EL (cell line): ENCODE measurements around the gene ADCY7.

Source experiments
- DNase-seq: peaks from one replicate; pipeline ENCODE4 v3.0.0-alpha.2; 2016

Gene ADCY7

DNA sequence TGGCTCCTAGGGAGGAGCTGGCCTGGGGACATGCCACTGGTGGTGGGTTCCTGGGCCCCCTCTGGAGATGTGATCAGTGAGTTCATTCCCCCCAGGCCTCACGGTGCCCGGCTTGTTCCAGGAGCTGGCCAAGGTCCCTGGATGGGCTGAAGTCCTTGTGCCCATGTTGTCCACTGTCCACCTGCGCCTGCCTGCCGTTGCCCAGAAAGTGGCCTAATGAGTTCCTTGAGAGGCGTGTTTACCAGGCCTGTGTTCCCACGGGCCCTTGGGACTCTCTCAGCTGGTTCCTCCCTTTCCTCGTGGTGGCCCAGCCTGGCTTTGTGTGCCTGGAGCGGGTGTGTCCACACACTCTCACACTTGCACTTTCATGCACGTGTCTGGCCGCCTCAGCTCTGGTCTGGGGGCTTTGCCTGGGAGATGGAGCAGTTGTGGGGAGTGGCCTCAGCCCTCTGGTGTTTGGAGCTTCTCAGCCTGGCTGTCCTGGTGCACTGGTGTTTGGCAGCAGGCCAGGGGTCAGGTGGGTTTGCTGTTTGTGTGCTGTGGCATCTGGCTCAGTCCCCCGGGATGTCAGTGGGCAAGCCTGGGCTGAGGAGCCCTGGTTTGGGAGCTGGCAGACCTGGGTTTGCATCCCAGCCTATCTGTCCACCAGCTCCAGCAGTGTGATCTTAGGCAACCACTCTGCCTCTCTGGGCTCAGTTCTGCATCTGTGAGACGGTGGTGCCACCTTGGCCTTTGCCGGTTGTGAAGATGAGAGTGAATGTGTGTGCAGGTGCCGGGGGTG, 18.0 kb downstream of the ADCY7 start:
- no peak for DNase-seq

DNA sequence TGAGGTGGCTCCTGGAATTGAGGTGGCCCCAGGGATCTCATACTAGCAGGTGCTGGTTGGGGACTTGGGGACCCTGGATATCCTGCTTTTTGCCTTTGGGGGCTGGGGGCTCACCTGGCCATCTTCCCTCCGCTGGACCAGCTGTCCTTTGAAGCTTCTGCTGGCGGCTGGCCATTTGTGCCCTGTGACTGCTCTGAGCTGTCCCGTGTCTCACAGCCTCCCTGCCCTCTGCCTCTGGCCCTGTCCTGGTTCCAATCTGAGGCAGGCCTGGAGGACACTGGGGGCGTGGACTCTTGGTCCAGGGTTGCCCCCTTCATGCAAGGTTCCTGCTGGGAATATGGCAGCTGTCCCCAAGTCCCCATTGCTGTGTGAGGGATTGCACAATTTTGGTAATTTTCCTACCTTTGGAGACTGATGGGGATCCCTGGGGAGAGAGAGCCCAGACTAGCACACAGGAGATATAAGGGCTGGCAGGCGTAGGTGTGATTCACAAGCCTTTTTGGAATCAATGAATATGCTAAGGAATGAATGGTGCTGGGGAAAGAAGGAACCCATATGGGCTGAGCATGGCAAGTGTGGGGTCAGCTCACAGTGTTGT, 19.2 kb downstream of the ADCY7 start:
- DNase-seq: no peak

DNA sequence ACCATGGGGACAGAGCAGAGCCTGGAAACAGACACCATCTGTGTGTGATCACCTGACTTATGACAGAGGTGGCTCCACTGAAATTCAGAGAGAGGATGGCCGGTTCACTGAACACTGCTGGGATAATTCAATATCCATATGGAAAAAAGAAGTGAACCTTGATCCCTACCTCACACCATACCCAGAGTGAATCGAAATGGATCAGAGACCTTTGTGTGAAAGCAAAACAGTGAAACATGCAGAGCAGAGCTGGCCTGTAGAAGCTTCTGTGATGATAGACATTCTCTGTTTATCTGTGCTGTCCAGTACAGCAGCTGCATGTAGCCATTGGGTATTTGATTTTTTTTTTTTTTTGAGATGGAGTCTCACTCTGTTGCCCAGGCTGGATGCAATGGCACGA, 20.3 kb downstream of the ADCY7 start:
- no peak for DNase-seq

DNA sequence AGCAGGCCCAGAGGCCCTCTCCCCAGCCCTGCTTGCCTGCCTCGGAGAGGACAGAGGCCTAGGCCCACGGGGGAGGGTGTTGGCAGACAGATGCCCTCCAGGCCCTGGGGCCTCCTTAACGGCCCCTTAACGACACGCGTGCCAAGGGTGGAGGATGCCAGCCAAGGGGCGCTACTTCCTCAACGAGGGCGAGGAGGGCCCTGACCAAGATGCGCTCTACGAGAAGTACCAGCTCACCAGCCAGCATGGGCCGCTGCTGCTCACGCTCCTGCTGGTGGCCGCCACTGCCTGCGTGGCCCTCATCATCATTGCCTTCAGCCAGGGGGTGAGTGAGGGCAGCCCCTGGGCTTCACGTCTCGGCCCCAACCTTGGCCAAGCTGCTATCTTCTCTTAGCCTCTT, 21.7 kb downstream of the ADCY7 start:
- DNase-seq: no peak

DNA sequence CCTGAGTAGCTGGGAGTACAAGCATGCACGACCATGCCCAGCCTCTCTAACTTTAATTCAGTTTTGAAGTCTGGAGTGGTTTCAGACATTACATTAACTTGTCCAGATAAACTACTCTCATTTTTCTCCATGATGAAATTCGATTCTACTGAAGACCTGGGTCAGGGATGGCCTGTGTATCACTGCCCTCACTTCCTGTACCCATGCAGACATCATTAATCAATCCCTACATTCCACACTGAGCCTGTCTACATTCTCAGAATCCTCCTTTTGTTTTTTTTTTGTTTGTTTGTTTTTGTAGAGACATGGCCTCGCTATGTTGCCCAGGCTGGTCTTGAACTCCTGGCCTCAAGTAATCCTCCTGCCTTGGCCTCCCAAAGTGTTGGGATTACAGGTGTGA, 22.6 kb downstream of the ADCY7 start:
- no peak for DNase-seq

DNA sequence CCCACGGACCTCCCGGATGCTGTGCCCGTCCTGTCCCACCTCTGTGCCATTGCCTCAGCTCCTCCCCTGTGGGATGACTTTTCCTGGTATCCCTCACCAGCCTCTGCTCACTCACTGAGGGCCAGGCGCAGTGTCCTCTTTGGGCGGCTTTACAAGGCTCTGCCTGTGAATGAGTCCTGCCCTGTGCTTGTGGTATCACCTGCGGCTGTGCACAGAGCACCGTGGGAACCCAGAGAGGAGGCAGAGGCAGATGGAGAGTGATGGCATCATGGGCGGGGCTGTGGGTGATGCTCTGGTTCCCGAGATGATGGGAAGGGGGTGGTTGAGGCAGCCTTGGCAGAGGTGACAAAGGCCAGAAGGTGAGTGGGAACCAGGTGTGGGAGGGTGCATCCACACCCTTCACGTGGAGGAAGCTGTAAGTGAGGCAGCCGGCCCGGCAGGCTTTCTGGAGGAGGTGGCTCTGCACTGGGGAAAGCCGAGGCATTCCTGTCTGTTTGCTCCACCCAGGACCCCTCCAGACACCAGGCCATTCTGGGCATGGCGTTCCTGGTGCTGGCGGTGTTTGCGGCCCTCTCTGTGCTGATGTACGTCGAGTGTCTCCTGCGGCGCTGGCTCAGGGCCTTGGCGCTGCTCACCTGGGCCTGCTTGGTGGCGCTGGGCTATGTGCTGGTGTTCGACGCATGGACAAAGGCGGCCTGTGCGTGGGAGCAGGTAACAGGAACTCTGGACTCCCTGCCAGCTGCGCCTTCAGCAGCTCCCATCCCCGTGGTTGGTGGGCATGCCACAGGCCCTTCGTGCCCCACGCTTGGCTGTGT, 23.8 kb downstream of the ADCY7 start:
- no peak for DNase-seq

DNA sequence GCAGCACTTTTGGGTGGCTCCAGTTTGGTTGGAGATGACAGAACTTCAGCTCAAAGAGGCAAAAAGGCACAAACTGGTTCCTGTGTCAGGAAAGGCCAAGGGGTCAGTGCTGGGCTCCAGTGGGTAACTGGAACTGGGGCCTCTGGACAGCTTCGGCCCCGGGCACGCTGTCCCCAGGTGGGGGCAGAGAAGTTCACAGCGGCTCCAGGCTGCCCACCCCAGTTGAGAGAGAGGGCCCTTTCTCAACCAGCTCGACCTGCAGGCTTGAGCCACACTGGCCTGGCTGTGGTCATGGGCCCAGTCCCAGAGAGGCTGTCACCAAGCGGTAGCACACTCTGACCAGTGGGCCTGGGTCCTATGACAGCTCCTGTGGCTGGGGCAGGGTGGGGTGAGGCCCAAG, 24.5 kb downstream of the ADCY7 start:
- DNase-seq: no peak

DNA sequence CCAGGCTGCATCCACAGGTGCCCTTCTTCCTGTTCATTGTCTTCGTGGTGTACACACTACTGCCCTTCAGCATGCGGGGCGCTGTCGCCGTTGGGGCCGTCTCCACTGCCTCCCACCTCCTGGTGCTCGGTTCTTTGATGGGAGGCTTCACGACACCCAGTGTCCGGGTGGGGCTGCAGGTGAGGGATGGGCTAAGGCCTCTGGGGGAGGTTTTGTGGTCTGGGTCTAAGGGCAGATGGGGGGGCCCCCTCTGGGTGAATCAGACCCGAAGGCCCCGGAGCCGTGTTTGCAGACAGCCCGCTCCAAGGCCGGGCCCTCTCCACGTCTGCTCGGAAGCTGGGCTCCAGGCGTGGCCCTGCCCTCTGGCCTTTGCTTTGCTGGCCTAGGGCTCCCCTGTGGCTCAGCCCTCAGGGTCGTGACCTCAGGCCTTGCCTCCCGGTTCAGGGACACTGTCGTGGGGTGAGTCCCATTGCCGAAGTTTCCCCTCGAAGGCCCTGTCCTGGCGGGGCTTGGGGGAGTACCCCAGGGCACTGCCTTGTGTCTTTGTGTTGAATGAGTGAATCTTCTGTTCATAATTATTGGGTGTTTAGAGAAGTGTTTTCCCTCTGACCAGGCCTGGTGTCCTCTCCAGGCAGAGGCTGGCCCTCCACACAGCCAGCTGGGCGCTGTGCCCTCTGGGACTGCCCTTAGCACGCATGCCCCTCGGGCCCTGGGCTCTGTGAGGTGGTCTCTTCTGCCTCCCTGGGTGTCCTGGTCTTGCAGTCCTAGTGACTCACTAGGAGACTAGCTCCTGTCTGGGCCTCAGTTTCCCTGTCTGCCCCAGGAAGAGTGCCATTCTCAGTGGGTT, 25.6 kb downstream of the ADCY7 start:
- no peak for DNase-seq

DNA sequence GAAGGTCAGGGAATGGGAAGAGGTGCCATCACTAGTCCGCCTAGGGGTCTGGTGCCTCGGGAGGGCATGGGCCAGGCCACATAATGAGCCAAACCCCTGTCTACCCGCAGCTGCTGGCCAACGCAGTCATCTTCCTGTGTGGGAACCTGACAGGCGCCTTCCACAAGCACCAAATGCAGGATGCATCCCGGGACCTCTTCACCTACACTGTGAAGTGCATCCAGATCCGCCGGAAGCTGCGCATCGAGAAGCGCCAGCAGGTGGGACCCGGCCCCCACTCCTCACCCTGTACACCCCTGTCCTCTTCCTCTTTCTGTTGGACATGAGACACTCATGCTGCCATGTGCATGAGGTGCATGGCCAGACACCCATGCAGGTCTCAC, 26.2 kb downstream of the ADCY7 start:
- DNase-seq: no peak

DNA sequence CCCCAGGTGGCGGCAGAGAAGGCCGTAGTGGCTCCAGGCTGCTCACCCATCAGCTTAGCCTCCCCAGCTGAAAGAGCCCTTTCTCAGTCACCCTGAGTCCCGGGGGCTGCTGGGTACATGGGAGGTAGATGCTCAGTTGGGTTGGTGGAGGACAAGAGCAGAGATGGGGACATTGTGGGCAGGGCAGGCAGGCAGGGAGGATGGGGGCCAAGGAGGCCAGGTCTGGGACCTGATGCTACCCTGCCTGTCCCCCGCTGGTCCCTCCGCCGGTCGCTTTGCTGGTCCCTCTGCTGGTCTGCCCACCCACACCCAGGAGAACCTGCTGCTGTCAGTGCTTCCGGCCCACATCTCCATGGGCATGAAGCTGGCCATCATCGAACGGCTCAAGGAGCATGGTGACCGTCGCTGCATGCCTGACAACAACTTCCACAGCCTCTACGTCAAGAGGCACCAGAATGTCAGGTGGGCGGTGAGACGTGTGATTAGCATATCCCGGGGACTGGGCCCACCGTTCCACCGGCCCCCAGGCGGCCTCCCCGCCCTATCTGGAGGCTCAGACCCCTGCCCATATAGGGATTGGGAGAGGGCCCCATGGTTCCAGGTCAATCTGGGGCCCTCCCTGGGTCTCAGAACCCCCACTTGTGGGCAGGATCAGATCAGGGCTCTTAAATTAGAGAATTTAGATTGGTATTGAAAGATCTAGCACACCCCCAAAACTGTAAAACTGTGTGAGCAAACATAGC, 26.9 kb downstream of the ADCY7 start:
- no peak for DNase-seq

DNA sequence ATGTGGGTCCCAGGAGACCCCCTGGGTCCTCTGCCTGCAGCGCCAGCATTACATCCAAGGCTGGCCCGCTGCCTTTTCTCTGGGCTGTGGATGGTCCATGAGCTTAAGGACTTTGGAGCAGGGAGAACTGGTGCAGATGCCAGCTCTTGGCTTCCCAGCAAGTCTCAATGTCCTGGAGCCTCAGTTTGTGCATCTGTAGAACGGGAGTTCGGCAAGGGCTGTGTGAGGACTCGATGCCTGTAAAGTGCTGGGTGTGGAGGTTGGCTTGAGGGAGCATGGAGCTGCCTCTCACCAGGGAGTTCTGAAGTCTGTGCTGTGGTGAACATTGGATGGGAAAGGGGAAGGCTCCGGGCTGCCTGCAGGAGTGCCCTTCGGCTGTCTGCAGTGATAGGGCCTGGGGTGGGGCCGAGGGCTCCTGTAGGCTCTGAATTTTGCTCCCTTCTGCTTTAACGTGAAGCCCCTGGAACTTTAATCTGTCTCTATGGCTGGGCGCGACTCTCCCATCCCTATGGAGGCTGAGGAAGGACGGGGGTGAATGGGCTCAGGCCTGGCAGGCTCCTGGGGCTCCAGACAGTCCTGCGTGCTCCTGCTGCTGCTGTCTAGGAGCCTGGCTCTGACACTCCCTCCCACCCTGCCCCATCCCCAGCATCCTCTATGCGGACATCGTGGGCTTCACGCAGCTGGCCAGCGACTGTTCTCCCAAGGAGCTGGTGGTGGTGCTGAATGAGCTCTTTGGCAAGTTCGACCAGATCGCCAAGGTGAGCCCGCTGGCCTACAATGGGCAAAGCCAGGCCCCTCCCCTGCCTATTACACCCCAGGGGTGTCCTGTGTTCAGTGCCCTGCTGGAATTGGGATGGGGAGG, 27.9 kb downstream of the ADCY7 start:
- DNase-seq: no peak

DNA sequence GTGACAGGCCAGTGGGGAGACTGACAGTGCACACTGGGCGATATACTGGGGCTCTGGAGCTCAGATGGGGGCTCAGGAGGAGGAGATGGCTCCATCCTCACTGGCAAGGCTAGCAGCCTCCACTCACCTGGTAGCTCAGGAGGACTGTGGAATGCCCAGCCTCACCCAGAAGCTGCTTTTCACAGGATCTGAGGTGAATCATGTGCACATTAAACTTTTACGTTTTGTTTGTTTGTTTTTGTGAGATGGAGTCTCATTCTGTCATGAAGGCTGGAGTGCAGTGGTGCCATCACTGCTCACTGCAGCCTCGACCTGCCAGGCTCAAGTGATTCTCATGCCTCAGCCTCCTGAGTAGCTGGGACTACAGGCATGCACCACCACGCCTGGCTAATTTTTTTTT, 28.6 kb downstream of the ADCY7 start:
- no peak for DNase-seq

DNA sequence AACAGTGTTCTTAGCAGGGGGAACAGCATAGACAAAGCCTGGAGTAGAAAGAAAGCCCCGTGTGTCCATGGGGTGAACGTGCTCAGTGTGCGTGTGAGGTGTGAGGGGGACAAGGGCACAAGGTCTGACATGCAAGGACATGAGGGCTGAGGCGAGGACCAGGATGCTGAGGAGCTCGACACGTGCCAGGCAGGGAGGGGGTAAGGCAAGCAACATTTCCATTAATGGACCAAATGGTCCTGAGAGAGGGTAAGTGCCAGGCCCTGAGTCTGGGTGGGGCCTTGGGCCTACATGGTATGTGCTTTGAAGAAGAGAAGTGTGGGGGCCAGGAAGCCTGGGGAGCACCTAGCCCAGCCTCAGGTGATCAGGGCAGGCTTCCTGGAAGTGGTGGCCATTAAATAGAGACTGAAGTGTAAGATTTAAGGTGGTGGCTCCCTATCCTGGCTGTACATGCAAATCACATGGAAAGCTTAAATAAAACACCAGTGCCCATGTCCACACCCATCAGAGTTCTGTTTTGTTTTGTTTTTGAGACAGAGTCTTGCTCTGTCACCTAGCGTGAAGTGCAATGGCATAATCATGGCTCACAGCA, 29.3 kb downstream of the ADCY7 start:
- no peak for DNase-seq

DNA sequence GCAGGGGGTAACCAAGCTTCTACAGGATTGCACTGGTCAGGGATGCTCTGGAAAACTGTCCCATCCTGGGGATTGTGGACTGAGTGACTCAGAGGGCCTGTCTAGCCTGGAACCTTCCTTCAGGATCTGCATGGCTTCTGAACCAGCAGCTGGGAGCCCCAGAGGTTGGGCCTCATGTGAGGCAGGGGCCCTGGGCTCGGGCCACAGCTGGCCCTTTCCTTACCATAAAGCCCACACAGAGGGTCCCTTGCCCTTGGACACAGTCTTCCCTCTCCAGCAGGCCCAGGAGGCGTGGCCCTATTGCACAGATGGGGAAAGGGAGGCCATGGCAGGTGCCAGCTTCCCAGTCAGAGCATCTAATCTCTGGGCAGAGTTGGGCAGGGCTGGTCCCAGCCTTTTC, 30.5 kb downstream of the ADCY7 start:
- DNase-seq: no peak

DNA sequence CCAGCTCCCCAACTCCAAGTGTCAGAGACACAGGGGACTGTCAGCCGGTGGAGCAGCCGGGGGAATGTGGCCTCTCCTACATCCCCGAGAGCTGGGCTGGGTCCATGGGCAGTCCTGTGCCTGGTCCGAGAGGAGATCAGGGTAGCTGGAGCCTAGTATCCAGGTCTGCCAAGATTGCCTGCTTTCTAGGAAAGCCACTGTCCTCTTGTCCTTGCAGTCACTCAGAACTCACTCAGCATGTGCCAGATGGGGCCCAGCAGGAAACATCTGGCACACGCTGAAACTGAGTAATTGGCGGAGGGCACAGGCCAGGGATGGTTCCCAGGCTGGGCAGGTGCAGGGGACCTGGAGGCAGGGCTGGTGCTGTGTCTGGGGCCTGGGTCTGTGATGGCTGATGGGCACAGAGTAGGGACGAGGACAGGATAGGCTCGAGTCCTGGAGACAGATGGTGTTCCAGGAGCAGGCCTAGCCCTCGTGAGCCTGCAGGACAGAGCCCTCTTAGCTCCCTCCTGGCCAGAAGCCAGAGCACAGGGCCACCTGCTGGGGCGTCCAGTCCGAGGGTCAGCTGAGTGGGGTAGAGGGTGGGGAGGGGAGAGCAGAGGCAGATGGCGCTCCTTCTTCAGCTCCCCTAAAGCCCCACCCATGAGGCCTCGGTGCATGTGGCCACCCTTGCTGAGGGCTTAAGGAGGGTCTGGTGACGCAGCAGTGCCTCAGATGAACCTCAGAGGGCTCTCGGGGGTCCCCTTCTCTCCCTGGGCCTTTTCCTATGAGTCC, 31.1 kb downstream of the ADCY7 start:
- DNase-seq: no peak

DNA sequence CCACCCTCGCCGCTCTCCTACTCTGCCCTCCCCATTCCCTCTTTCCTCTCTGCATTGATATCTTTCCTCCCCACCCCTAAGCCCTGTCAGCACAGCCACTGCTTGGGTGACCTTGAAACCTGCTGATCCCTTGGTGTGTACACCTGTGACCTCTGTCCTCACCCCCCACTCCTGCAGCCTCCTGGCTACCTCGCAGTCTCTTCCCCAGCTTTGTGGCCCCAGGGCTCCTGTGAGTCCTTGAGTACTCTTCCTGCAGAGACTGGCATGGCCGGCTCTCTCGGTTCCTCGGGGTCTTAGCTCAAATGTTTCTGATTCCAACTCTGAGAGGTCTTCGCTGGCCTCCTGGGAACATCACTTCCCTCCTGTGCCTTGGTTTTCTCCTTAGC, 31.7 kb downstream of the ADCY7 start:
- no peak for DNase-seq

DNA sequence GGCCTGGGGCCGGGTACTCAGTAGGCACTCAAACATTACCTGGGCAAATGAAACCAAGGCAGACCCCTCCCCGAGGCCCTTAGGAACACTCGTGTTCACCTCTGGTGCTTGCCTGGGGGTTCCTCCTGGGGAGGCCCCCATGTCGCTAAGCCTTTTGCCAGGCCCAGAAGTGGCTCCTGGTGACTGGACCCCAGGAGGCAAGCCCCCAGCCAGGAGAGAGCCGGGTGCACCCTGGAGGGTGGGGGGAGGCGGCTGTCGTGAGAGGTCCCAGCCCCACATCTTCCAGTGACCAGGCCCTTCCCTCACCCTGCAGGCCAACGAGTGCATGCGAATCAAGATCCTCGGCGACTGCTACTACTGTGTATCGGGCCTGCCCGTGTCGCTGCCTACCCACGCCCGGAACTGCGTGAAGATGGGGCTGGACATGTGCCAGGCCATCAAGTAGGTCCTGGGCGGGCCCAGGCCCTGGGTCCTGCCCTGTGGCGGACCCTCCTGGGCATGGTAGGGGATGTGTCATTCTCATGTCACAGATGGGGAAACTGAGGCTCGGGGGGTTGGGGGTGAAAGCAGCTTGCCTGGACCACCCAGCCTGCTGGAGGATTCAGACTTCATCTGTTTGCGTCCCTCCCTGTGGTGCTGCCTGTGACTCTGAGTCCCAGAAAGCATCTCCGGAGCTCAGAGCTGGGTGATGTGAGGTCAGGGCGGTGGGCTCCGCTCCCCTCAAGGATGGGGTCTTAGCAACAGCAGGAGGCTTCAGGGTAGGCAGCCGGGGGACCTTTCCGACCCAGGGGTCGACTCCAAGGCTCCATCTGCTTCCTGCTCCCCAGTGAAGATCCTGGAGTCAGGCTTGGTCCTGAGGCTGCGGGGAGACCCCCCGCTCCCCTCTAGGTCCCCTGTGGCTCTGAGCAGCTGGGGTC, 32.5 kb downstream of the ADCY7 start:
- no peak for DNase-seq

DNA sequence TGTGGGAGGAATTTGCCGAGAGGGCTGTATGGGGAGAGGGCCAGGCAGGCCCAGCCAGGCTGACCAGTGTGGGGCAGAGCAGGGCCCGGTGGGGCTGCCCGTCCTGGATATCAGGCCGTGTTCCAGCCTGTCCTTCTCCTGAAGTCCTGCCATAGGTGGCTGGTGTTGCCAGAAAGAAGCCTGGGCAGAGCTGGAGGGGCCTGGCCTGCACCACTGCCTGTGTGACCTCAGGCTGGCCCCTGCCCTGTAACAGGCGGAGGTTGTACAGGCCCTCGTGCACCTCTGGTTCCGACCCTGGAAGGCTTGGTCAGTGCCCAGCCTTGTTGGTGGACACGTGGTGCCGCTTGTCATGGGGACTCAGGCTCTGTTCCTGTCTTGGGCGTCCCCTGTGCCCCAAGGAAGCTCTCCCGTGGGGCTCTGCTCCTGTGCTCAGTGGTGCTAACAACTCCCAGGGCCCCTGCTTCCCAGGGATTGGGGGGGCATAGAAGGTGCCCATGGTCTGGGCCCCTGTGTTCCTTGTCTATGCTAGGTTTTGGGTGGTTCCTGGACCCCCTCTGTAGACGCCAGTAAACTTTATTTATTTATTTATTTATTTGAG, 33.3 kb downstream of the ADCY7 start:
- DNase-seq: no peak
